Measurements from ENCODE around the gene KRTAP4-8.

GRCh38 chr17:41082626-41083025, 15.3 kb downstream of the KRTAP4-8 start:
- TF ChIP-seq CTCF (IDR thresholded peaks at IDR 0.05): no peak
- TF ChIP-seq EZH2 (IDR thresholded peaks at IDR 0.05; ENCODE audit: borderline replicate concordance, insufficient read depth, low read depth, low read length, poor library complexity, severe bottlenecking): no peak
